ENCODE measurements around the gene EBNA1BP2. TPM values are rescaled to one million over a fixed set of nuclear protein-coding genes. Genes with fewer than 3 reads are reported as not detected.

The EBNA1BP2 gene
- total RNA-seq, 1 donor from 2014 or later: 81.6 TPM

DNA sequence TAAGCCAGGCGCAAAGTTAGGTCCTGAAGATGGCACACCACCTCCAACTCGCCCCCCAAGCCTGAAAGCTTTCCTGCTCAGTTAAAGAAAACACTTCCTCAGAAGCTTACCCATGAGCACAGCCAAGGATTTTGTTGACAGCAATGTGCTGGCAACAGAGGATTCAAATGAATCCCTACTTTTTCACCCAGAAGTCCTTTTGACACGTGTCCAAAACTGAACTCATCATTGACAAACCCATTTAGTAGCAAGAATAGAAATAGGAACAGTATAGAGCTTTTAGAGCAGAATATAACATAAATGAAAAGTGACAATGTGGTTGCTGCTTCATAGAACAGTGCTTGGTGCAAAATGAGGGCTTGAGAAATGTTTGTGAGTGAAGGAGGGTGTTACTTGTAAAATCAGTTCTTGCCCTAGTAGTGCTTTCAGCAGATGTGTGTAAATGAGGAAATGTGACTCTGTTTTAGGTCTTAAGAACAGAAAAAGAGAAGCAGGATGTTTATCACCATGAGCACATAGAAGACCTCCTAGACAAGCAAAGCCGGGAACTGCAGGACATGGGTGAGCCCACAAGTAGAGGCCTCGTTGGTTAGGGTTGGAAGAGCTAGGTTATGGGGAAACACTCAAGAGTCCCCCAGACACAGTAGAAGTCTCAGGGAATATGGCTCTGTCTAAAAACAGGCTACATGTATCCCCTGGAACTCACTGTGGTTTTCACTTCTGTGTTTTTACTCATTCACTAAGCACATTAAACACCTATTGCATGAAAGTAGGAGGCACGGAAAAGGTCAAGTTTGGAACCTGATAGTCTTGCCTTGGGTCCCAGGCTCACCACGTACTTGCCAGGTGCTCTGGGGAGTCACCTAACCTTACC lies 49.1 kb upstream of the EBNA1BP2 start:
- H3K9me3 ChIP-seq (ENCODE audit: insufficient read depth, low read depth, low read length): no peaks in the 10 kb centered on the region
- no peak overlapping the region for H3K4me2 ChIP-seq (ENCODE audit: low read length)
- H3K4me1 ChIP-seq (ENCODE audit: insufficient read depth, low read length): no peaks in the 10 kb centered on the region
- FAIRE-seq (no peak), DNase-seq (ENCODE audit: low read depth) (no peak)
- H3K9ac ChIP-seq (ENCODE audit: low read length): no peak overlapping the region
- no peak overlapping the region for H3K27ac ChIP-seq (ENCODE audit: low read depth, low read length)
- TF ChIP-seq, protein P1, sequence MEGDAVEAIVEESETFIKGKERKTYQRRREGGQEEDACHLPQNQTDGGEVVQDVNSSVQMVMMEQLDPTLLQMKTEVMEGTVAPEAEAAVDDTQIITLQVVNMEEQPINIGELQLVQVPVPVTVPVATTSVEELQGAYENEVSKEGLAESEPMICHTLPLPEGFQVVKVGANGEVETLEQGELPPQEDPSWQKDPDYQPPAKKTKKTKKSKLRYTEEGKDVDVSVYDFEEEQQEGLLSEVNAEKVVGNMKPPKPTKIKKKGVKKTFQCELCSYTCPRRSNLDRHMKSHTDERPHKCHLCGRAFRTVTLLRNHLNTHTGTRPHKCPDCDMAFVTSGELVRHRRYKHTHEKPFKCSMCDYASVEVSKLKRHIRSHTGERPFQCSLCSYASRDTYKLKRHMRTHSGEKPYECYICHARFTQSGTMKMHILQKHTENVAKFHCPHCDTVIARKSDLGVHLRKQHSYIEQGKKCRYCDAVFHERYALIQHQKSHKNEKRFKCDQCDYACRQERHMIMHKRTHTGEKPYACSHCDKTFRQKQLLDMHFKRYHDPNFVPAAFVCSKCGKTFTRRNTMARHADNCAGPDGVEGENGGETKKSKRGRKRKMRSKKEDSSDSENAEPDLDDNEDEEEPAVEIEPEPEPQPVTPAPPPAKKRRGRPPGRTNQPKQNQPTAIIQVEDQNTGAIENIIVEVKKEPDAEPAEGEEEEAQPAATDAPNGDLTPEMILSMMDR (IDR thresholded peaks at IDR 0.05; ENCODE audit: insufficient read depth, low read depth, low read length): no peak
- TF ChIP-seq EZH2 (IDR thresholded peaks at IDR 0.05; ENCODE audit: insufficient read depth, low read length): no peak
- H3K4me3 ChIP-seq (ENCODE audit: insufficient read depth, low read depth, low read length): no peak overlapping the region
- no peaks in the 10 kb centered on the region for H3K79me2 ChIP-seq (ENCODE audit: insufficient read depth, low read length)
- H2AFZ ChIP-seq (ENCODE audit: low read depth, low read length): no peak overlapping the region
- no peaks in the 10 kb centered on the region for H3K36me3 ChIP-seq (ENCODE audit: insufficient read depth, low read length)
- Mint-ChIP-seq H3K9me3 (ENCODE audit: unreplicated experiment) (no peaks in the 10 kb centered on the region), H3K4me1 (ENCODE audit: low read depth, unreplicated experiment) (no peaks in the 10 kb centered on the region), H3K27me3 (ENCODE audit: low read depth, unreplicated experiment) (peaks cover 7% of the 10 kb centered on the region), H3K36me3 (ENCODE audit: low read depth, unreplicated experiment) (no peaks in the 10 kb centered on the region), H3K27ac (ENCODE audit: unreplicated experiment) (no peak overlapping the region), H3K4me3 (ENCODE audit: unreplicated experiment) (no peak overlapping the region)
- H4K20me1 ChIP-seq (ENCODE audit: insufficient read depth, low read length): no peaks in the 10 kb centered on the region
- no peaks in the 10 kb centered on the region for H3K27me3 ChIP-seq (ENCODE audit: insufficient read depth, low read length)

DNA sequence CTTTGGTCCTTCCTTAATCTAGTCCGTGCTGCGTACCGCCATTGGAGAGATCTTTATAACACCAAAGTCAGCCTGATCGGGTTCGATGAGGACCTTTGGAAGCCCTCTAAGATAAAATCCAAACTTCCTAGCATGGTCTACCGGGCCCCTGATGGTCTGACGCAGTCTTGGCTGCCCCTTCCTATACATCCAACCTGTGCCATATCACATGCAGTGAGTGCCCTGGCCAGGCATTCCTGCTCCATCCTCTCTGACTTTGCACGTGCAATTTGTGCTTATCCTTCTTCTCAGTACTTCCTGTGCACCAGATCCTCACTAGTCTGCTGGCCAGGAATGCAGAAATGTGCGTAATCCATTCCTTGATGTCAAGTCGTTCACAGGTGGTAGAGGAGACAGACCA lies 45.7 kb upstream of the EBNA1BP2 start:
- no peak overlapping the region for H3K4me2 ChIP-seq (ENCODE audit: low read length)
- TF ChIP-seq EZH2 (IDR thresholded peaks at IDR 0.05; ENCODE audit: insufficient read depth, low read length): no peak
- TF ChIP-seq, protein P1 (IDR thresholded peaks at IDR 0.05; ENCODE audit: insufficient read depth, low read depth, low read length): no peak
- H3K4me3 ChIP-seq (ENCODE audit: insufficient read depth, low read depth, low read length): no peak overlapping the region
- H3K9ac ChIP-seq (ENCODE audit: low read length): no peak overlapping the region
- FAIRE-seq: no peak
- H3K36me3 ChIP-seq (ENCODE audit: insufficient read depth, low read length): no peaks in the 10 kb centered on the region
- DNase-seq (ENCODE audit: low read depth): no peak
- Mint-ChIP-seq H3K4me3 (ENCODE audit: unreplicated experiment) (no peak overlapping the region), H3K27ac (ENCODE audit: unreplicated experiment) (no peak overlapping the region), H3K4me1 (ENCODE audit: low read depth, unreplicated experiment) (no peaks in the 10 kb centered on the region), H3K9me3 (ENCODE audit: unreplicated experiment) (no peaks in the 10 kb centered on the region), H3K36me3 (ENCODE audit: low read depth, unreplicated experiment) (no peaks in the 10 kb centered on the region), H3K27me3 (ENCODE audit: low read depth, unreplicated experiment) (no peaks in the 10 kb centered on the region)
- no peaks in the 10 kb centered on the region for H3K9me3 ChIP-seq (ENCODE audit: insufficient read depth, low read depth, low read length)
- H3K79me2 ChIP-seq (ENCODE audit: insufficient read depth, low read length): no peaks in the 10 kb centered on the region
- no peaks in the 10 kb centered on the region for H3K4me1 ChIP-seq (ENCODE audit: insufficient read depth, low read length)
- no peaks in the 10 kb centered on the region for H3K27me3 ChIP-seq (ENCODE audit: insufficient read depth, low read length)
- no peak overlapping the region for H3K27ac ChIP-seq (ENCODE audit: low read depth, low read length)
- no peaks in the 10 kb centered on the region for H4K20me1 ChIP-seq (ENCODE audit: insufficient read depth, low read length)
- no peak overlapping the region for H2AFZ ChIP-seq (ENCODE audit: low read depth, low read length)
